A549 (cell line): ENCODE measurements around the gene TRPM4.

Source experiments
- BCL3 ChIP-seq: fragments of >200 bp; sonication (Bioruptor Twin); formaldehyde crosslinking; IDR thresholded peaks from 3 replicates; pipeline ENCODE4 v1.6.1; 2016
- BHLHE40 ChIP-seq: IDR thresholded peaks from 2 replicates; pipeline ENCODE4 v1.6.1; 2012; ENCODE audit warnings: low read depth, low read length, inconsistent platforms
- CTCF ChIP-seq: fragments of >200 bp; sonication (Bioruptor Twin); formaldehyde crosslinking; IDR thresholded peaks from 3 replicates; pipeline ENCODE4 v1.5.1; 2016
- EP300 ChIP-seq, 2 experiments: fragments of >200 bp; sonication (Bioruptor Twin); formaldehyde crosslinking; IDR thresholded peaks; 2 replicates in 1 of 2; 3 replicates in 1 of 2; pipeline ENCODE4 v1.6.1; 2016 to 2017
- MAX ChIP-seq: IDR thresholded peaks from 2 replicates; pipeline ENCODE4 v1.6.1; 2012
- MAZ ChIP-seq: fragments of 150-350 bp; IDR thresholded peaks from 2 replicates; pipeline ENCODE4 v1.6.1; 2014; ENCODE audit warnings: antibody characterized with exemption, low read depth, low read length, borderline replicate concordance
- POLR2A ChIP-seq: IDR thresholded peaks from 2 replicates; pipeline ENCODE4 v1.6.1; 2012; ENCODE audit warnings: mild to moderate bottlenecking, low read length
- REST ChIP-seq: fragments of 200-600 bp; sonication (generic); IDR thresholded peaks from 2 replicates; pipeline ENCODE4 v1.6.1; 2016; ENCODE audit warnings: antibody characterized with exemption, mild to moderate bottlenecking, moderate library complexity
- SMC3 ChIP-seq: fragments of >200 bp; sonication (Bioruptor Twin); formaldehyde crosslinking; IDR thresholded peaks from 3 replicates; pipeline ENCODE4 v1.6.1; 2018; ENCODE audit warnings: inconsistent platforms
- ZFP36 ChIP-seq: fragments of 450-650 bp; IDR thresholded peaks from 2 replicates; pipeline ENCODE4 v1.6.1; 2014; ENCODE audit warnings: borderline replicate concordance; ENCODE audit not compliant: partially characterized antibody

GRCh38 chr19:49222011-49222410 lies 64.4 kb downstream of the TRPM4 start:
- TF ChIP-seq REST = no peak
- no peak for TF ChIP-seq CTCF
- TF ChIP-seq POLR2A = no peak
- no peak for TF ChIP-seq BHLHE40
- TF ChIP-seq BCL3 = no peak
- TF ChIP-seq MAZ = no peak
- TF ChIP-seq MAX = no peak
- no peak for TF ChIP-seq ZFP36
- TF ChIP-seq EP300 (IDR thresholded peaks at IDR 0.05) = no peak
- TF ChIP-seq SMC3 = no peak
